A549 (cell line): ENCODE measurements around the gene IGFL2.

Experiments
- CBX8 ChIP-seq: fragments of 200-600 bp; sonication (generic); IDR thresholded peaks from 2 replicates; pipeline ENCODE4 v1.6.1; 2016
- CHD2 ChIP-seq: fragments of 150-350 bp; IDR thresholded peaks from 2 replicates; pipeline ENCODE4 v1.6.1; 2014; ENCODE audit warnings: low read length; ENCODE audit not compliant: partially characterized antibody
- CTCF ChIP-seq: fragments of >200 bp; sonication (Bioruptor Twin); formaldehyde crosslinking; IDR thresholded peaks from 3 replicates; pipeline ENCODE4 v1.5.1; 2016
- JUN ChIP-seq, 2 experiments: fragments of >200 bp; sonication (Bioruptor Twin); formaldehyde crosslinking; IDR thresholded peaks; 2 replicates in 1 of 2; 3 replicates in 1 of 2; pipeline ENCODE4 v1.6.1; 2016 to 2017
- KDM1A ChIP-seq: fragments of 200-600 bp; sonication (generic); IDR thresholded peaks from 2 replicates; pipeline ENCODE4 v1.6.1; 2016; ENCODE audit warnings: low read depth, mild to moderate bottlenecking
- MAZ ChIP-seq: fragments of 150-350 bp; IDR thresholded peaks from 2 replicates; pipeline ENCODE4 v1.6.1; 2014; ENCODE audit warnings: antibody characterized with exemption, low read depth, low read length, borderline replicate concordance
- NFE2L2 ChIP-seq: fragments of 150-350 bp; conservative IDR thresholded peaks from 2 replicates; pipeline ENCODE4 v1.6.1; 2014; ENCODE audit warnings: low read length
- PHF8 ChIP-seq: fragments of 200-600 bp; sonication (generic); IDR thresholded peaks from 2 replicates; pipeline ENCODE4 v1.6.1; 2016; ENCODE audit warnings: low read depth, mild to moderate bottlenecking, antibody characterized with exemption, moderate library complexity, borderline replicate concordance
- POLR2A ChIP-seq: IDR thresholded peaks from 2 replicates; pipeline ENCODE4 v1.6.1; 2012; ENCODE audit warnings: mild to moderate bottlenecking, low read length
- RCOR1 ChIP-seq: fragments of 150-350 bp; IDR thresholded peaks from 2 replicates; pipeline ENCODE4 v1.6.1; 2014; ENCODE audit warnings: antibody characterized with exemption, low read length, low read depth
- REST ChIP-seq: fragments of 200-600 bp; sonication (generic); IDR thresholded peaks from 2 replicates; pipeline ENCODE4 v1.6.1; 2016; ENCODE audit warnings: antibody characterized with exemption, mild to moderate bottlenecking, moderate library complexity

DNA sequence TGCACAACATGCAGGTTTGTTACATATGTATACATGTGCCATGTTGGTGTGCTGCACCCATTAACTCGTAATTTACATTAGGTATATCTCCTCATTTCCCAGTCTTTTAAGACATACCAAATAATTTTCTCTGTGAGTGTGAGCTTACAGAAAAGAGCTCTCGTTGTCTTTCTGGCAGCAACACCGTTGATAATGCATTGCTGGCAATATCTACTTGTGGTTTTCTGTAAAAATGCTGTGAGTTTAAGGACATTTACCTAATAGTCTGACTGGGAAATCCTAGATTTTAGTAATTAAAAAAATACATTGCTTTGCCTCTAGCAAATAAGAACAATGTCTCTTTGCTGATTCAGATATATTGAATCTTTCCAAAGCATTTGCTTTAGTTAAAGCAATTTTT is 31.9 kb upstream of the IGFL2 start:
- no peak for TF ChIP-seq POLR2A
- no peak for TF ChIP-seq CHD2
- TF ChIP-seq CTCF = no peak
- no peak for TF ChIP-seq JUN (IDR thresholded peaks at IDR 0.05)
- no peak for TF ChIP-seq CBX8
- no peak for TF ChIP-seq MAZ
- TF ChIP-seq REST = no peak
- TF ChIP-seq KDM1A = no peak
- no peak for TF ChIP-seq NFE2L2
- TF ChIP-seq PHF8 = no peak
- no peak for TF ChIP-seq RCOR1
